ENCODE data around the gene EIF3L. TPM values are rescaled to one million over a fixed set of nuclear protein-coding genes. Genes with fewer than 3 reads are reported as not detected.

Gene EIF3L
- total and polyA plus RNA-seq, 9 of the 15 experiments (the other 6 are each of a cell fraction or from before 2014, with no cell fraction given): 257 to 699 (median 368) TPM

GRCh38 chr22:37932821-37933578 lies 83.8 kb downstream of the EIF3L start (continued):
- no peak for TF ChIP-seq ZHX1 (conservative IDR thresholded peaks at IDR 0.05; ENCODE audit: low read length)
- no peak for TF ChIP-seq KLF16 (IDR thresholded peaks at IDR 0.05)
- no peak for TF ChIP-seq HMGN3 (IDR thresholded peaks at IDR 0.05; ENCODE audit: borderline replicate concordance, extremely low read depth, insufficient read length, low read depth, low read length)
- no peak for TF ChIP-seq ERF (CRISPR knock-in tag; IDR thresholded peaks at IDR 0.05)
- no peak for TF ChIP-seq MCM5 (IDR thresholded peaks at IDR 0.05; ENCODE audit: low read depth)
- TF ChIP-seq, protein P1, sequence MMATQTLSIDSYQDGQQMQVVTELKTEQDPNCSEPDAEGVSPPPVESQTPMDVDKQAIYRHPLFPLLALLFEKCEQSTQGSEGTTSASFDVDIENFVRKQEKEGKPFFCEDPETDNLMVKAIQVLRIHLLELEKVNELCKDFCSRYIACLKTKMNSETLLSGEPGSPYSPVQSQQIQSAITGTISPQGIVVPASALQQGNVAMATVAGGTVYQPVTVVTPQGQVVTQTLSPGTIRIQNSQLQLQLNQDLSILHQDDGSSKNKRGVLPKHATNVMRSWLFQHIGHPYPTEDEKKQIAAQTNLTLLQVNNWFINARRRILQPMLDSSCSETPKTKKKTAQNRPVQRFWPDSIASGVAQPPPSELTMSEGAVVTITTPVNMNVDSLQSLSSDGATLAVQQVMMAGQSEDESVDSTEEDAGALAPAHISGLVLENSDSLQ (IDR thresholded peaks at IDR 0.05): no peak
- TF ChIP-seq ARID2 (IDR thresholded peaks at IDR 0.05): no peak
- no peak for TF ChIP-seq NR2C1 (IDR thresholded peaks at IDR 0.05)
- no peak for TF ChIP-seq NR2C1 (tag; IDR thresholded peaks at IDR 0.05)
- TF ChIP-seq, protein P2, sequence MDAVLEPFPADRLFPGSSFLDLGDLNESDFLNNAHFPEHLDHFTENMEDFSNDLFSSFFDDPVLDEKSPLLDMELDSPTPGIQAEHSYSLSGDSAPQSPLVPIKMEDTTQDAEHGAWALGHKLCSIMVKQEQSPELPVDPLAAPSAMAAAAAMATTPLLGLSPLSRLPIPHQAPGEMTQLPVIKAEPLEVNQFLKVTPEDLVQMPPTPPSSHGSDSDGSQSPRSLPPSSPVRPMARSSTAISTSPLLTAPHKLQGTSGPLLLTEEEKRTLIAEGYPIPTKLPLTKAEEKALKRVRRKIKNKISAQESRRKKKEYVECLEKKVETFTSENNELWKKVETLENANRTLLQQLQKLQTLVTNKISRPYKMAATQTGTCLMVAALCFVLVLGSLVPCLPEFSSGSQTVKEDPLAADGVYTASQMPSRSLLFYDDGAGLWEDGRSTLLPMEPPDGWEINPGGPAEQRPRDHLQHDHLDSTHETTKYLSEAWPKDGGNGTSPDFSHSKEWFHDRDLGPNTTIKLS (IDR thresholded peaks at IDR 0.05; ENCODE audit: borderline replicate concordance, low read depth): no peak
- no peak for TF ChIP-seq ZBTB2 (IDR thresholded peaks at IDR 0.05)
- TF ChIP-seq POLR3G (IDR thresholded peaks at IDR 0.05; ENCODE audit: extremely low read depth, insufficient read length, insufficient replicate concordance): no peak
- no peak for TF ChIP-seq ZNF431 (CRISPR knock-in tag; IDR thresholded peaks at IDR 0.05)
- TF ChIP-seq, protein P3, sequence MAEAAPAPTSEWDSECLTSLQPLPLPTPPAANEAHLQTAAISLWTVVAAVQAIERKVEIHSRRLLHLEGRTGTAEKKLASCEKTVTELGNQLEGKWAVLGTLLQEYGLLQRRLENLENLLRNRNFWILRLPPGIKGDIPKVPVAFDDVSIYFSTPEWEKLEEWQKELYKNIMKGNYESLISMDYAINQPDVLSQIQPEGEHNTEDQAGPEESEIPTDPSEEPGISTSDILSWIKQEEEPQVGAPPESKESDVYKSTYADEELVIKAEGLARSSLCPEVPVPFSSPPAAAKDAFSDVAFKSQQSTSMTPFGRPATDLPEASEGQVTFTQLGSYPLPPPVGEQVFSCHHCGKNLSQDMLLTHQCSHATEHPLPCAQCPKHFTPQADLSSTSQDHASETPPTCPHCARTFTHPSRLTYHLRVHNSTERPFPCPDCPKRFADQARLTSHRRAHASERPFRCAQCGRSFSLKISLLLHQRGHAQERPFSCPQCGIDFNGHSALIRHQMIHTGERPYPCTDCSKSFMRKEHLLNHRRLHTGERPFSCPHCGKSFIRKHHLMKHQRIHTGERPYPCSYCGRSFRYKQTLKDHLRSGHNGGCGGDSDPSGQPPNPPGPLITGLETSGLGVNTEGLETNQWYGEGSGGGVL (CRISPR knock-in tag; IDR thresholded peaks at IDR 0.05): no peak
- TF ChIP-seq, protein P4, sequence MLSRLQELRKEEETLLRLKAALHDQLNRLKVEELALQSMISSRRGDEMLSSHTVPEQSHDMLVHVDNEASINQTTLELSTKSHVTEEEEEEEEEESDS (CRISPR knock-in tag; IDR thresholded peaks at IDR 0.05): no peak
- TF ChIP-seq FOXJ2 (tag; IDR thresholded peaks at IDR 0.05): no peak

Measured in K562 (cell line).